HG03064 (cell line): Measurements from ENCODE around the gene FAM171A1.

ENCODE experiments used
- ATAC-seq: cut with Tn5 transposase; IDR thresholded peaks from one replicate; pipeline ENCODE4 v1.9.1; 2021; ENCODE audit warnings: low read depth; ENCODE audit not compliant: unreplicated experiment

FAM171A1 gene

GRCh38 chr10:15182540-15183207 is 188.4 kb downstream of the FAM171A1 start:
- no peak for ATAC-seq

DNA sequence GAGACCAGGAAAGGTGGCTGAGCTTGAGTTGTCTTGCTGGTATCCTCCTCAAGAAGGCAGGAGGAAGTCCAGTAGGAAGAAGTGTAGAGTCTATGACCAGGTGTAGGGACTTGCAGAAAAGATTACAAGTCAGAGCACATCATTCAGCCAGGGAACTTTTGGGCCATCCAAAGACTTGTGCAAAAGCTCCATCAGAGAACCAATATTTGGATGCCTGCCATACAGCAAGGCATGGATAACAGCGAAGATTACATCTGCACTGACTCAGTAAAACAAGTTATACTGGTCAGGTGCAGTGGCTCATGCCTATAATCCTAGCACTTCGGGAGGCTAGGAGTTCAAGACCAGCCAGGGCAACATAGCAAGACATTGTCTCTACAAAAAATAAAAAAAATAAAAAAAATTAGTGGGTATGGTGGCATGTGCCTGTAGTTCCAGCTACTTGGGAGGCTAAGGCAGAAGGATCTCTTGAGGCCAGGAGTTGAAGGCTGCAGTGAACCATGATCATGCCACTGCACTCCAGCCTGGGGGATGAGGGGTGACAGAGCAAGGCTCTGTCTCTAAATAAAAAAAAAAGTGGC is 189.4 kb downstream of the FAM171A1 start:
- no peak for ATAC-seq

GRCh38 chr10:15180736-15181135 is 190.4 kb downstream of the FAM171A1 start:
- no peak for ATAC-seq

- ATAC-seq = no peak
Observed at GRCh38 chr10:15176269-15176668, 194.8 kb downstream of the FAM171A1 start.

GRCh38 chr10:15175587-15175986 is 195.5 kb downstream of the FAM171A1 start:
- ATAC-seq = no peak

DNA sequence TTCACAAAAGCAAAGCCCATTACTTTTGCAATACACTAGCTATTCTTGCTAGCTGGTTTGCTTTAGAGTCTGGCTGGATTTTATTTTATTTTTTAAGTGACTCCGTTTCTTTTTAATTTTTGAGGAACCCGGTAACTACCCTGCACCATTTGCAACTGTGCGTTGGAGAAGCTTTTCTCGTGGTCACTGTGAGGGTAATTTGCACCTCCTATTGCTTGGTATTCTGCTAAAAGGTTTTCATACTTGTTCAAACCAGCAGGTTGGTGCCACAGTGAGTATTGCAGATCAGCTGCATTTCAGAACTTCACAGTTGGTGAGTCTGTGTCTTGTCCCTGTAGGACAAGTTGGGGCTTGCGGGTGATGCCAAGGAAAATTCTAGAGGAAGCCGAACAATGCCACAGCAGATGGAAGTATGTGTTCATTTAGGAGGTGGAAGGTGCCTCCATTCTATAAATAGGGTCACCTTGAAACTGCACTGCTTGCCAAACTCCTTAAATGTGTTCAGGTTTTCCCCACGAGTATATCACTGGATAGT is 198.7 kb downstream of the FAM171A1 start:
- no peak for ATAC-seq

GRCh38 chr10:15169555-15170401 is 201.3 kb downstream of the FAM171A1 start:
- ATAC-seq = no peak

DNA sequence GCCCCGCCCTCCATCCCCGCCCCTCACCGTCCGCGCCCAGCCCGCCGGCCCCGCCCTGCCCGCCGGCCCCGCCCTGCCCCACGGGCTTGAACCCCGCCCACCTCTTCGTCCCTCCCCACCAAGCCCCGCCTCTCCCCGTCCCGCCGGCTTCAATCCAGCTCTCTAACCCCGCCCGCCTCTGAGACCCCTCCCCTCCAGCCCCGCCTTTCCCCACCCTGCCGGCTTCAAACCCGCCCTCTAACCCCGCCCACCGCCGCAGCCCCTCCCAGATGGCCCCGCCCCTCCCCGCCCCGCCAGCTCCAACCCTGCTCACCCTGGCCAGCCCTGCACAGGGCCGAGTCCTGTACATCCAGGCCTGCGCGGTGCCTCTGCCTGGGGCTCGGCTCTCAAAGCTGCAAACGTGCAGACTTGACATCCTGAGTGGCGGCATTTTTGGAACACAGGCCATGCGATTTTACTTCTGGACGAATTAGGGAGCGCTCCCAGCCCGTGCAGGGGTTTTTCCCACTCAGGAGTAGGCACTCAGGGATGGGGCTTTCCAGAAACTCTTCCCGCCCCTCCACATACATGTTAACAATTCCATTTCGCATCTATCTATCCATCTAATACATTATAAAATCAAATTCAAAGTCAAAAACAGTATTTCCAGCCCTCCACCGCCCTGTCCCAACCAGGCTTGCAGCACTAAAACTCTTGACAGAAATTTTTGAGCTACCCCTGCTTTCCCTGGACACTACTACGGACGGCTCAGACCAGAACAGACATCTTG is 202.1 kb downstream of the FAM171A1 start:
- ATAC-seq = peak; percentile 39

- peak; percentile 87 for ATAC-seq
Observed at GRCh38 chr10:15168291-15168785, 202.8 kb downstream of the FAM171A1 start, which contains the start of gene NMT2. Gene NMT2, minus strand, starts transcription at chr10:15168693. Its CDS starts 81 bp downstream, at chr10:15168612.

GRCh38 chr10:15167411-15168290 is 203.4 kb downstream of the FAM171A1 start:
- ATAC-seq = peak; percentile 40

DNA sequence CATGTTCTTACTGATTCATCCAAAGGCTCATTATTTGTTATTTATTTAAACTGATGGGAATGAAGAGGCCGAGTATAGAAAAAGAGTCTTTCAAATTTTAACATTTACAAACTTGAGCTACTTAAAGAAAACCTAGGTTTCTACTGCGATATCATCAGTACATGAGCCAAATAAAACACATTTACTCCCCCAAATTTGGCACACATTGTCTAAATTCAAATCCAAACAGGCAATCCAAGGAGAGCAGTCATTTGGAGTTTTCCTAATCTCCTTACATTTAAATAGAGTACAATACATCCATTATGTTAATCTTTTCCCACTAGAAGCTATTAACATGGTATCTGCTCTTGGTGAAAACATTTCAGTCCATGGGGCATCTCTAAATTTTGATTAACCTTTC is 204.8 kb downstream of the FAM171A1 start:
- ATAC-seq = no peak

- ATAC-seq = no peak
Observed at GRCh38 chr10:15163253-15163828, 207.7 kb downstream of the FAM171A1 start.
